Trophoblast cell (in vitro differentiated cells and primary cell): ENCODE data around the gene UGT1A10.

ENCODE experiments used
- DNase-seq, 2 donors: peaks; one replicate each; pipeline ENCODE4 v3.0.0-alpha.2; 2016
- H2AFZ ChIP-seq: 2 replicates; pipeline ENCODE4 v1.6.1; 2013; ENCODE audit warnings: low read length, moderate library complexity, mild to moderate bottlenecking; ENCODE audit not compliant: insufficient read depth, poor library complexity
- H2AK5ac ChIP-seq: 2 replicates; pipeline ENCODE4 v1.6.1; 2013; ENCODE audit warnings: mild to moderate bottlenecking, low read length
- H2BK120ac ChIP-seq: 2 replicates; pipeline ENCODE4 v1.6.1; 2013; ENCODE audit warnings: low read length, mild to moderate bottlenecking, moderate library complexity; ENCODE audit not compliant: insufficient read depth, poor library complexity
- H2BK12ac ChIP-seq: 2 replicates; pipeline ENCODE4 v1.6.1; 2013; ENCODE audit warnings: mild to moderate bottlenecking, low read length, moderate library complexity
- H2BK5ac ChIP-seq: 2 replicates; pipeline ENCODE4 v1.6.1; 2013; ENCODE audit warnings: low read length, low read depth, moderate library complexity, mild to moderate bottlenecking; ENCODE audit not compliant: poor library complexity
- H3K14ac ChIP-seq: 2 replicates; pipeline ENCODE4 v1.6.1; 2013; ENCODE audit warnings: mild to moderate bottlenecking, low read length
- H3K18ac ChIP-seq: 2 replicates; pipeline ENCODE4 v1.6.1; 2013; ENCODE audit warnings: mild to moderate bottlenecking, low read length
- H3K23ac ChIP-seq: 2 replicates; pipeline ENCODE4 v1.6.1; 2013; ENCODE audit warnings: low read length
- H3K27ac ChIP-seq: 2 replicates; pipeline ENCODE4 v1.5.1; 2013; ENCODE audit warnings: low read depth, mild to moderate bottlenecking, inconsistent platforms, low read length, moderate library complexity
- H3K27me3 ChIP-seq: 2 replicates; pipeline ENCODE4 v1.6.1; 2013; ENCODE audit warnings: inconsistent platforms, mild to moderate bottlenecking, low read length, moderate library complexity; ENCODE audit not compliant: insufficient read depth
- H3K36me3 ChIP-seq, 2 experiments: 1 replicate in 1 of 2; 2 replicates in 1 of 2; pipeline ENCODE4 v1.6.1; 2013; ENCODE audit warnings: low read length in 2 of 2, mild to moderate bottlenecking in 2 of 2, moderate library complexity in 1 of 2; ENCODE audit not compliant: insufficient read depth in 2 of 2, control insufficient read depth in 1 of 2
- H3K4ac ChIP-seq: 2 replicates; pipeline ENCODE4 v1.6.1; 2013; ENCODE audit warnings: low read depth, mild to moderate bottlenecking, low read length, moderate library complexity
- H3K4me1 ChIP-seq, 2 experiments: 1 replicate in 1 of 2; 2 replicates in 1 of 2; pipeline ENCODE4 v1.6.1; 2013; ENCODE audit warnings: low read length in 2 of 2, mild to moderate bottlenecking in 2 of 2, moderate library complexity in 1 of 2; ENCODE audit not compliant: insufficient read depth in 2 of 2, control insufficient read depth in 1 of 2
- H3K4me2 ChIP-seq: 2 replicates; pipeline ENCODE4 v1.6.1; 2013; ENCODE audit warnings: inconsistent platforms, mild to moderate bottlenecking, low read length, moderate library complexity
- H3K4me3 ChIP-seq: 2 replicates; pipeline ENCODE4 v1.5.1; 2013; ENCODE audit warnings: mild to moderate bottlenecking, low read depth, low read length, inconsistent platforms
- H3K79me1 ChIP-seq: one replicate; pipeline ENCODE4 v1.6.1; 2013; ENCODE audit warnings: low read length
- H3K79me2 ChIP-seq: 2 replicates; pipeline ENCODE4 v1.6.1; 2013; ENCODE audit warnings: low read length, mild to moderate bottlenecking; ENCODE audit not compliant: control insufficient read depth, insufficient read depth, poor library complexity
- H3K9ac ChIP-seq: 2 replicates; pipeline ENCODE4 v1.6.1; 2013; ENCODE audit warnings: mild to moderate bottlenecking, low read length
- H3K9me3 ChIP-seq: 2 replicates; pipeline ENCODE4 v1.6.1; 2013; ENCODE audit warnings: low read depth, mild to moderate bottlenecking, control low read depth, inconsistent platforms, low read length; ENCODE audit not compliant: insufficient read depth
- H4K12ac ChIP-seq: 2 replicates; pipeline ENCODE4 v1.6.1; 2013; ENCODE audit warnings: low read depth, mild to moderate bottlenecking, low read length, moderate library complexity
- H4K8ac ChIP-seq: 2 replicates; pipeline ENCODE4 v1.6.1; 2013; ENCODE audit warnings: low read depth, mild to moderate bottlenecking, low read length, moderate library complexity
- H4K91ac ChIP-seq: one replicate; pipeline ENCODE4 v1.6.1; 2013; ENCODE audit warnings: low read depth, mild to moderate bottlenecking, low read length, moderate library complexity
- WGBS: extraction: QIAGEN DNeasy Blood & Tissue Kit; methylation state at CpG from one replicate; pipeline ENCODE4 v1.1.7; 2013; ENCODE audit warnings: missing lambda C conversion rate; ENCODE audit not compliant: insufficient read length, insufficient coverage; ENCODE audit errors: extremely low coverage; 5-methylcytosine and 5-hydroxymethylcytosine counted together

Gene UGT1A10

GRCh38 chr2:233821196-233821595 is 184.9 kb downstream of the UGT1A10 start:
- H3K4ac ChIP-seq = no peak overlapping the region
- H3K4me2 ChIP-seq = no peak overlapping the region
- WGBS = no CpG with 5 or more reads among the region's 3 CpGs
- H3K79me2 ChIP-seq = no peaks in the 10 kb centered on the region
- H4K91ac ChIP-seq = no peak overlapping the region
- DNase-seq = no peak
- H4K8ac ChIP-seq = no peak overlapping the region
- H2AK5ac ChIP-seq = no peak overlapping the region
- no peaks in the 10 kb centered on the region for H3K27me3 ChIP-seq
- H2BK5ac ChIP-seq = no peak overlapping the region
- no peak overlapping the region for H3K9ac ChIP-seq
- no peaks in the 10 kb centered on the region for H3K79me1 ChIP-seq
- no peak overlapping the region for H3K14ac ChIP-seq
- H3K36me3 ChIP-seq = no peaks in the 10 kb centered on the region
- H3K4me1 ChIP-seq = no peaks in the 10 kb centered on the region
- no peak overlapping the region for H2BK120ac ChIP-seq
- H3K9me3 ChIP-seq = peaks cover 5% of the 10 kb centered on the region
- no peak overlapping the region for H3K4me3 ChIP-seq
- no peak overlapping the region for H4K12ac ChIP-seq
- H3K23ac ChIP-seq = no peak overlapping the region
- H3K27ac ChIP-seq = no peak overlapping the region
- no peak overlapping the region for H2BK12ac ChIP-seq
- H3K18ac ChIP-seq = no peak overlapping the region
- no peak overlapping the region for H2AFZ ChIP-seq

GRCh38 chr2:233821709-233822100 is 185.5 kb downstream of the UGT1A10 start:
- no peak overlapping the region for H4K12ac ChIP-seq
- no peak overlapping the region for H2BK12ac ChIP-seq
- H3K36me3 ChIP-seq = no peaks in the 10 kb centered on the region
- no CpG with 5 or more reads among the region's 8 CpGs for WGBS
- no peak overlapping the region for H3K9ac ChIP-seq
- H3K23ac ChIP-seq = no peak overlapping the region
- no peak overlapping the region for H3K14ac ChIP-seq
- no peak overlapping the region for H3K18ac ChIP-seq
- DNase-seq = no peak
- no peaks in the 10 kb centered on the region for H3K79me2 ChIP-seq
- H4K8ac ChIP-seq = no peak overlapping the region
- no peak overlapping the region for H4K91ac ChIP-seq
- no peak overlapping the region for H2AK5ac ChIP-seq
- peaks cover 4% of the 10 kb centered on the region for H3K9me3 ChIP-seq
- H3K27ac ChIP-seq = no peak overlapping the region
- H3K4me1 ChIP-seq = no peaks in the 10 kb centered on the region
- no peak overlapping the region for H3K4me2 ChIP-seq
- no peak overlapping the region for H2BK5ac ChIP-seq
- no peaks in the 10 kb centered on the region for H3K27me3 ChIP-seq
- no peak overlapping the region for H3K4me3 ChIP-seq
- no peaks in the 10 kb centered on the region for H3K79me1 ChIP-seq
- no peak overlapping the region for H2AFZ ChIP-seq
- H2BK120ac ChIP-seq = no peak overlapping the region
- H3K4ac ChIP-seq = no peak overlapping the region

GRCh38 chr2:233822101-233822771 is 186.0 kb downstream of the UGT1A10 start:
- Histone ChIP-seq H2AK5ac (no peak overlapping the region), H3K23ac (no peak overlapping the region)

More at GRCh38 chr2:233822101-233822771, 186.0 kb downstream of the UGT1A10 start:
- Histone ChIP-seq H3K14ac (no peak overlapping the region), H3K79me2 (no peaks in the 10 kb centered on the region), H2AFZ (no peak overlapping the region), H3K9ac (no peak overlapping the region), H2BK12ac (no peak overlapping the region), H3K4me3 (no peak overlapping the region), H2BK120ac (no peak overlapping the region), H3K4ac (no peak overlapping the region), H3K79me1 (no peaks in the 10 kb centered on the region), H4K8ac (no peak overlapping the region), H3K36me3 (no peaks in the 10 kb centered on the region), H3K27me3 (no peaks in the 10 kb centered on the region), H4K12ac (no peak overlapping the region), H3K4me1 (no peaks in the 10 kb centered on the region), H3K9me3 (peaks cover 4% of the 10 kb centered on the region), H2BK5ac (no peak overlapping the region), H4K91ac (no peak overlapping the region), H3K4me2 (no peak overlapping the region), H3K18ac (no peak overlapping the region), H3K27ac (no peak overlapping the region)
- DNase-seq = no peak
- whole genome bisulfite sequencing = no CpG with 5 or more reads among the region's 21 CpGs
